ENCODE results near the gene ZNF136.
A peak's percentile ranks its signal among the peaks of the same experiment; 100 is the strongest.

Gene ZNF136

DNA sequence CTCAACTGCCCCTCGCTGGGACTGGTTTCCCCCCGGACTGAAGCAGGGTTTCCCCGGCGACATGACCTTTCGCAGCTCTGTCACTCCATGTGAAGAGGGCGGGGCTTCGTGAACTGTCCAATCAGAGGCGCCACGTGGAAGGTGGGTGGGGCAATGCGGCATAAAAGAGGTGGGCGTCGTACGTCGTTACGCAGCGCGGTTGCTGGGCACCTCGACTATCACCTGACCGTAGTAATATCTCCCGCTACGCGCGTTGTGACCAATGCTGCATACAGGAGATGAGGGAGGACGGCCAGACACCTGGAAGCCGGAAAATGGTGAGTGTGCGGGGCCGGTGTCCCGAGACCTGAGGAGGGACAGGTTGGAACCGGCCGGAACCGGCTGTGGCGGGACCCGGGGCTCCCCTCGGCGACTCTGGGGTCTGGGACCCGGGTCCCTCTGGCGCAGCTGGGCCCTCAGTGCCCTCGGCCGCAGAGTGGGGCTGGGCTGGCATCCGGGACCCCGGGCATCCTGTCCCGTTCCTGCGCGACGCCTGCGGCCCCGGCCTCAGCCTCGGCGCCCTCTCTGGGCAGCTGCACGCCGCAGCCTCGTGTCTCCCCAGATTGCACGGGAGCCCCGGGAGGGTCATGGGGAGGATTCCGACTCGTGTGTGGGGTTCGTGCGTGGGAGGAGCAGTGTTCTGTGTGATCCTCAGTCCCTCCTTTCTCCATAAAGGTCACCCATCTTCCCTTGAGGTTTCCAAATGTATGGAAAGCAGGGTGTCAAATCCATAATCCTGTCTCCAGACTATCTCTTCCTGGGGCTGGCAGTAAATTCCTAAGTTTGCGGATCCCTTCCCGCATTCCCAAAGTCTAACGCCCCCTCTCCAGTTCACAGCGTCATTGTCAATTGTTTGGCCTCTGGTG lies 32.2 kb downstream of the ZNF136 start:
- peak; percentile 38 to 55 for DNase-seq (ENCODE audit: low read depth in 2 of 2)

DNA sequence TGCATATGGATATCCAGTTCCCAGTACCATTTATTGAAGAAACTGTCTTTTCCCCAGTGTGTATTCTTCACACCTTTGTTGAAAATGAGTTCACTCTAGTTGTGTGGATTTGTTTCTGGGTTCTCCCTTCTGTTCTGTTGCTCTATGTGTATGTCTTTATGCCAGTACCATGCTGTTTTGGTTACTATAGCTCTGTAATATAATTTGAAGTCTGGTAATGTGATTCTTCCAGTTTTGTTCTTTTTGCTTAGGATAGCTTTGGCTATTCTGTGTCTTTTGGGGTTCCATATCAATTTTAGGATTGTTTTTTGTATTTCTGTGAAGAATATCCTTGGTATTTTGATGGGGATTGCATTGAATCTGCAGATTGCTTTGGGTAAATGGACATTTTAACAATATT lies 35.2 kb downstream of the ZNF136 start:
- DNase-seq (ENCODE audit: low read depth in 2 of 2) = no peak

DNA sequence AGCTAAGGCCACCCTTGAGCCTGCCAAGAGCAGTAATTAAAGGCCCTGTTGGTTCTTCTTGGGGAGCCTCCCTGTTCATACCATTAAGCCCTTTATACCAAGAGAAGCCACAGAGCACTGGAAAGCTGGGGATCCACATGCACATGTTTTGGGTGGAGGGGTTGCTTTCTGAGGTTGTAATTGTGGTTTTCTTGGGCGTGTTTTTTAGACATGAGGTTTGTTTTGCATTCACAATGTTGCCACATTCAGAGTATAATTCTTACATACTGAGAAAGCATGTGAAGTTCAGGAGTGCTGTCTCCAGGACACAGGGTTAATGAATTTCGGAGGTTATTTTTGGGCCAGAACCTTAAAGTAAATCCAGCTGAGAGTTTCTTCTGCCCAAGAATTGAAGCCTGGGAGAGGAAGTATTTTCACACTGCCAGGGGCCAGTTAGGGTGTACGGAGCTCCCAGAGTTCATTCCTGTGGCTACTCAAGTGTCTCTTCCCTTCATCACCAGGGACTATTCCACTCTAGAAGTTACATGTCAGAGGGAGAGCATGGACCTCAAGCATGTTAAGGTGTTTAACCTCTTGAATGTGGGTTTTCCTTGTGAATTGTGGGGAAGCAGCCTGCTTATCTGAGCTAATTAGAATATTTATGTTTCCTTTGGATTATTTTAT lies 37.0 kb downstream of the ZNF136 start:
- no peak for DNase-seq (ENCODE audit: low read depth in 2 of 2)

DNA sequence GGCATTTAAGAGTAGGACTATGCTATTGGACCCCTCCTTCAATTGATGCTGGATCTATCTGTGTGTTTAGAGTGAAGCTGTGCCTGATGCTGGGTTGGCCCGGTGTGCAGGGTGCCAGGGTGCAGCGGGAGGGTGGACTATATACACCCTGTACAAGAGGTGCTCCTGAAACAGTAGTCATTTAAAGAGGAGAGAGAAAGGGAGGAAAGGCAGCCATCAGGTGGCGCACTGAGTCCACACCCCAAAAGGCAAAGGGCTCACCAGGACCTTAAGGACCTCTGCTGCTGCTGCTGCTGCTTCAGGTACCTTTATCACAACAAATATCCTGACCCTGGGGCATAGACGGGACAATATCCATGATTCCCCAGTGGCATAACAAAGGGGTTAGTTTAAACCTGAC lies 39.4 kb downstream of the ZNF136 start:
- peak in 1 of 2 donors; percentile 37 for DNase-seq (ENCODE audit: low read depth in 2 of 2)

DNA sequence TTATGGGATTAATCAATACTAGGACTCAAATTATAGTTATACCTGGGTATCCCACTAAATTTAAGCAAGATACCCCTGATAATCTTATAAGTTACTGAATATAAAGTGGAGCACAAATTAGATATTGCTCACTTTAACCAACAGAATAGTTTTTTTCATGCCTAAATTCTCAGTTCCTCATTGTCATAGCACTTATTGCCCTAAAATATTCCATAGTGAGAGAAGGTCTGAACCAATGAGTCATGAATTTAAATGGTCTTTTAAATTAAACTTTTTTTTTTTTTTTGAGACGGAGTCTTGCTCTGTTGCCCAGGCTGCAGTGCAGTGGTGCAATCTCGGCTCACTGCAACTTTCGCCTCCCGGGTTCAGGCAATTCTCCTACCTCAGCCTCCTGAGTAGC lies 42.4 kb downstream of the ZNF136 start:
- no peak for DNase-seq (ENCODE audit: low read depth in 2 of 2)

DNA sequence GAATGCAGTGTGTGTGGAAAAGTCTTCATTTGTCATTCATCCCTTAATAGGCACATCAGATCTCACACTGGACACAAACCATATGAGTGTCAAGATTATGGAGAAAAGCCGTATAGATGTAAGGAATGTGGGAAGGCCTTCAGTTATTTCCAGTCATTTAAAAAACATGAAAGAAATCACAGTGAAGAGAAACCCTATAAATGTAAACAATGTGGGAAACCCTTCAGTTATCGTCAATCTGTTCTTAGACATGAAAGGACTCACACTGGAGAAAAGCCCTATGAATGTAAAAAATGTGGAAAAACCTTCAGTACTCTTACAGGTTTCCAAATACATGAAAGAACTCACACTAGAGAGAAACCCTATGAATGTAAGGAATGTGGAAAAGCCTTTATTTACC lies 45.3 kb downstream of the ZNF136 start:
- DNase-seq (ENCODE audit: low read depth in 2 of 2) = no peak

DNA sequence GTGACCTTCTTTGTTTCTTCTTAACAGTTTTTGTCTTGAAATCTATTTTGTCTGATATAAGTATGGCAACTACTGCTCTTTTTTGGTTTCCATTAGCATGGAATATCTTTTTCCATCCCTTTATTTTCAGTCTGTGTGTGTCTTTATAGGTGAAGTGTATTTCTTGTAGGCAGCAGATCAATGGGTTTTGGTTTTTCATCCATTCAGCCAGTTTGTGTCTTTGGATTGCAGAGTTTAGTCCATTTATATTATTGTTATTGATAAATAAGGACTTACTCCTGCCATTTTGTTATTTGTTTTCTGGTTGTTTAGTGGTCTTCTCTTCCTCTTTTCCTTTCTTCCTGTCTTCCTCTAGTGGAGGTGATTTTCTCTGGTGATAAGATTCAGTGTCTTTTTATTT lies 54.4 kb downstream of the ZNF136 start:
- no peak for DNase-seq (ENCODE audit: low read depth in 2 of 2)

DNA sequence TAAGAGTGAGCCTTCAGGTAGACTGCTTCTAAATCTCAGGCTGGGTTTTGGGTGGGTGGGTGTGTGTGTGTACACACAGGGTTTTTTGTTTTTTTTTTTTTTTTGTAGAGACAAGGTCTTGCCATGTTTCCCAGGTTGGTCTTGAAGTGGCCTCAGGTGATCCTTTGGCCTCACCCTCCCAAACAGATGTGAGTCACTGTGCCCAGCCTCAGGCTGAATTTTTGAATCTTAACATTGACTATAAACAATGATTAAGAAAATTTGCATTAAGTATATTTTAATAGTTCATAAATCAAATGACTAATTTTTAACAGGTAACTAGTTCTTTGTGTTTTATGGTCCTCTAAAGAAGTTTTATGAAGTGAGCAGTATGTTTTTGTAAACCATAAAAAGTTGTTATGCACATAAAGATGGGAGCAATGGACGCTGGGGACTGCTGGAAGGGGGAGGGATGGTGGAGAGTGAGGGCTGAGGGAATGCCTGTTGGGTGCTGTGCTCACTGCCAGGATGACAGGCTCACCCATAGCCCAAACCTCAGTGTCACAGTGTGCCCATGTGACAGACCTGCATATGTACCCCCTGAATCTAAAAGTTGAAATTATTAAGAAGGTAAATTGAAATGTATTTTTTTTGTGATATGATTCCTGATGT lies 60.2 kb downstream of the ZNF136 start:
- DNase-seq (ENCODE audit: low read depth in 2 of 2) = no peak

DNA sequence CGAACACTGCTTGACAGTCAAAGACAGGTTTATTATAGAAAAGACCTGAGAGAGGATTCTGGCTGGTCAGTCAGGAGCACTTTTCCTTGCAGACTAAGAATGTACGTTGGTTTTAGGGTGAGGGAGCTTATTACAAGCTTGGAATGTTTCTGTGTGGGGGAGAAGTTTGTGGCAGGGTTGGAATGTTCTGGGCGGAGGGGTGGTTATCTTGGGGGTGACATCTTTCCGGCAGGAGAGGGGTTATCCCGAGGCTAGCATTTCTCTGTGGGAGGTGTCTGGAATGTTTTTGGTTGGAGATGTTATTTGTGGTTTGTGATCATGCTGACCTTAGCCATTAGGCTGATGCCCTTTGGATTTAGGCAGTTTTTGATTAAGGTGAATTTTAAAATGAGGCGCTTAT lies 61.8 kb downstream of the ZNF136 start:
- DNase-seq (ENCODE audit: low read depth in 2 of 2) = no peak

DNA sequence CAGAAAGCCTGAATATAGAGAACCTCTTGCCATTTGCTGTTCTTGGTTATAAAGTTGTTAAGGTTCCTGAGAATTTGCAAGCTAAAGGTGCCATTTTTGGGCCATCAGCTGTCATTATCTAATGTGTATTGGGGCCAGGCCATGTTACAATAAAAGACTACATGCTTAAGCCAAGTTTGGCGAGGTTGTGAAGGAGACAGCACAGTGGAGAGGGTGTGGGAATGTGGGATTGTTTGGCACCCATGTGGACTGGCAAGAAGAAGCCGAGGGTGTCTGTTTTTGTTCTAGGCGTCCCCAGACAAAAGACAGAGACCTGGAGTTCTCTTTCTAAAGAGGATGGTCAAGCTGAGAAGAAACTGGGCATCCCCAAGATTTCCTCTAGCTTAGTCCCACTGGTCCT lies 67.1 kb downstream of the ZNF136 start:
- no peak for DNase-seq (ENCODE audit: low read depth in 2 of 2)

DNA sequence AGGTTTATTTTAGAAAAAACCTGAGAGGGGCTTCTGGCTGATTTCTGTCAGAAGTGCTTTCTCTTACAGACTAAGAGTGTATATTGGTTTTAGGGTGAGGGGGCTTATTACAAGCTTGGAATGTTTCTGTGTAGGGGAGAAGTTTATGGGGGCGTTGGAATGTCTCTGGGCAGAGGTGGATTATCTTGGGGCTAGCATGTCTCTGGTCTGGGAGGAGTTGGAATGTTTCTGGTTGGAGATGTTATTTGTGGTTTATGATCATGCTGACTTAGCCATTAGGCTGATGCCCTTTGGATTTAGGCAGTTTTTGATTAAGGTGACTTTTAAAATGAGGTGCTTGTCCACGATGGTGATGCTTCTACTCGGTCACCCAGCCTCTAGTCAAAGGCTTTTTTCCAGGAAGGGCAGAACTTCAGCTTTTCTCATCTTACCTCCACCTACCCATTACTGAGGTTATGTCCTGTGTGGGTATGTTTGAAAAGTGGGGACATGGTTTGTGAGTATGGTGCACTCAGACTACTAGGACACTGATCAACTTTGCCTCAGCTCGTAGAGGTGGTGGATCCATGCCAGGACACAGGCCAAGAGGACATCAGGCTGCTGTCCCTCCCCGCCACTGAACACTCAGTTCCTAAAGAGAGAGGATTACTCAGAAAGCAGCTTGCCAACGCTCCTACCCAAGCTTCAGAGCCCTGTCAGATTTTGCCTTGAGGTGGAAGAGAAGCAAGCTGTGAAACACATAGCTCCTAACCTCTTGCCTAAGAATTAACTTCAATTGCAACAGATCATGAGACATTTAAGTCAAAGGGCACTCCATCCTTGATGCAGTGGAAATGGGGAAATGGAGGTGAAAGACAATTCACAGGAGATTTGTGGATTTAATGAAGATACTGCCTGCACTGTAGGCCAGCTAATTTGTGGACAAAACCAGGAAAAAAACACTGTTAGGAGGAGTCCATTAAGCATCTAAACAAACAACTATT lies 68.1 kb downstream of the ZNF136 start:
- DNase-seq (ENCODE audit: low read depth in 2 of 2) = no peak

DNA sequence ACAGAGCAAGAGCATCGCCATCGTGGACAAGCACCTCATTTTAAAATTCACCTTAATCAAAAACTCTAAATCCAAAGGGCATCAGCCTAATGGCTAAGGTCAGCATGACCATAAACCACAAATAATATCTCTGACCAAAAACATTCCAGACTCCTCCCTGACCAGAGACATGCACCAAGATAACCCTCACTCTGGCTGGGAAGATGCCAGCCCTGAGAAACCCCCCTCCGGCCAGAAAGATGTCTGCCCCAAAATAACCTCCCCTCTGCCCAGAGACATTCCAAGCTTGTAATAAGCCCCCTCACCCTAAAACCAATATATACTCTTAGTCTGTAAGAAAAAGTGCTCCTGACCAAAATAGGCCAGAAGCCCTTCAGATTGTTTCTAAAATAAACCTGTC lies 70.1 kb downstream of the ZNF136 start:
- DNase-seq (ENCODE audit: low read depth in 2 of 2) = no peak

DNA sequence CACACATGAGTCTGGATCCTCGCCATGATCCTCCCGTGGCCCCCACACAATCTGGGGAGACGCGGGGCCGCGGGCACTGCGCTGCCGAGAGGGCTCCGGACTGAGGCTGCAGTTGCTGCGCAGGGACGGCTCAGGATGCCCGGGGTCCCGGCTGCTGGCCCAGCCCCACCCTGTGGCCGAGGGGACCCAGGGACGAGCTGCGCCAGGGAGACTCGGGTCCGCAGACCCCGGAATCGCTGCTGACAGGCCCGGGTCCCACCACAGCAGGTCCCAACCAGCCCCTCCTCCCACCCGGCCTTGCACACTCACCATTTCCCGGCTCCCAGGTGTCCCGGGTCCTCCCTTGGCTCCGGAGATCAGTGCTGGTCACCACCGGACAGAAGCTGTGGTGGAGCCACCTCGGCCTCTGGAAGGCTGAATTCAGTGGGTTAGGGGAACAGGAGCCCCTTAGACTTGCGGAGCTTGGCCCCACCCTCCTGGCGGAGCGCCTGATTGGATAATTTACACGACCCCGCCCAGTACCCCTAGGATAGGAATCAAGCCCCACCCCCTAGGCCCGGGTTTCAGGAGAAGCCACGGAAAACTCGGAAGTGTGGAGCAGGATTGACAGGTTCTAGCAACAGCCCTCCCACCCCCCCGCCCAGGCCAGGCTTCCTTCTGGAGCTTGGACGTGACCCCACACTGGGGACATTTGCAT lies 74.4 kb downstream of the ZNF136 start:
- no peak for DNase-seq (ENCODE audit: low read depth in 2 of 2)

Data from stimulated activated CD8-positive, alpha-beta memory T cell treated with anti-CD3 and anti-CD28 coated beads, Interleukin-2, amount 100 ng/mL, for 1 hour (primary cell).